IPS-11a (cell line): ENCODE results near the gene TSKS.

Source experiments
- H3K4me3 ChIP-seq: one replicate; pipeline ENCODE4 v1.5.1; 2013; ENCODE audit warnings: low read depth, low read length, control low read depth

Gene TSKS, protein sequence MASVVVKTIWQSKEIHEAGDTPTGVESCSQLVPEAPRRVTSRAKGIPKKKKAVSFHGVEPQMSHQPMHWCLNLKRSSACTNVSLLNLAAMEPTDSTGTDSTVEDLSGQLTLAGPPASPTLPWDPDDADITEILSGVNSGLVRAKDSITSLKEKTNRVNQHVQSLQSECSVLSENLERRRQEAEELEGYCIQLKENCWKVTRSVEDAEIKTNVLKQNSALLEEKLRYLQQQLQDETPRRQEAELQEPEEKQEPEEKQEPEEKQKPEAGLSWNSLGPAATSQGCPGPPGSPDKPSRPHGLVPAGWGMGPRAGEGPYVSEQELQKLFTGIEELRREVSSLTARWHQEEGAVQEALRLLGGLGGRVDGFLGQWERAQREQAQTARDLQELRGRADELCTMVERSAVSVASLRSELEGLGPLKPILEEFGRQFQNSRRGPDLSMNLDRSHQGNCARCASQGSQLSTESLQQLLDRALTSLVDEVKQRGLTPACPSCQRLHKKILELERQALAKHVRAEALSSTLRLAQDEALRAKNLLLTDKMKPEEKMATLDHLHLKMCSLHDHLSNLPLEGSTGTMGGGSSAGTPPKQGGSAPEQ

DNA sequence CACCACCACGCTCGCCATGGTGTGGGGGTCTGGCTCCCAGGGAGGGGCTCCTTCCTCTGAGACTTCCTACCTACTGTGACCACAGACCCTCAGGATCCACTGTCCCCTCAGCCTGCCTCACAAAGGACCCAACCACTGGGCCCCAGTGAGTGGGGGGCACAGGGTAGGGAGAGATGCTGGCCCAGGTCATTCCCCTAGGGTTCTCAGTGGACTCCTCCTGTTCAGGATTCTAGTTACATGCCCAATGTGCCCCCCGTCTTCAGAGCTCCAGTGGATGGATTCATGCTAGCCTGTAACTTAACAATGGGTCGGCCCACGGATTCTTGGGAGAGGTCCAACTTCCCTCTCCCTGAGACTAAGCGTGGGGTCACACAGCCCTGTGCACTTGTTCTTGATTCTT lies at the start of gene TSKS:
Gene TSKS (minus strand): TSS at position 77 of the 400 bp plus-strand sequence. CDS start 59 bp downstream, at position 18.
- H3K4me3 ChIP-seq = no peak within 1 kb of the TSS

- peak overlapping the region; percentile 83 for H3K4me3 ChIP-seq
Measured at GRCh38 chr19:49812452-49812996, 49.4 kb upstream of the TSKS start.

GRCh38 chr19:49811328-49811727 lies 48.2 kb upstream of the TSKS start:
- H3K4me3 ChIP-seq = no peak overlapping the region

DNA sequence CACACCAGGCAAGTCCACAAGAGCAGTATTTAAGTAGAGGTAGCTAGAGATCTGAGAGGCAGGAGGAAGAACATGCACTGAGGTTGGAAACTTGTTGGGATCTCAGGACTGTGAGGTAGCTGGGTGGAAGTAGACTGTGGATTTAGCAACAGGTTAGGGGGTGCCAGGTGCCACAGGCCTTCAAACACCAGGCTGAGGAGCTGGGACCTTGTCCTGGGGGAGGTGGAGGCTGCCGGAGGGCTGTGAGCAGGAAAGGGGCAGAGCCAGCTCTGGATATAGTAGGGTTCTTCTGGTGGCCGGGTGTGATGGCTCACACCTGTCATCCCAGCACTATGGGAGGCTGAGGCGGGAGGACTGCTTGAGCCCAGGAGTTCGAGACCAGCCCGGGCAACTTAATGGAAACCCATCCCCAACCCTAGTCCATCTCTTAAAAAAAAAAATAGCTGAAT lies 46.9 kb upstream of the TSKS start:
- H3K4me3 ChIP-seq = no peak overlapping the region

GRCh38 chr19:49809160-49809940 lies 46.2 kb upstream of the TSKS start:
- H3K4me3 ChIP-seq = peak overlapping the region; percentile 43

- peak overlapping the region; percentile 43 for H3K4me3 ChIP-seq
Measured at GRCh38 chr19:49808711-49809159, 45.6 kb upstream of the TSKS start.

DNA sequence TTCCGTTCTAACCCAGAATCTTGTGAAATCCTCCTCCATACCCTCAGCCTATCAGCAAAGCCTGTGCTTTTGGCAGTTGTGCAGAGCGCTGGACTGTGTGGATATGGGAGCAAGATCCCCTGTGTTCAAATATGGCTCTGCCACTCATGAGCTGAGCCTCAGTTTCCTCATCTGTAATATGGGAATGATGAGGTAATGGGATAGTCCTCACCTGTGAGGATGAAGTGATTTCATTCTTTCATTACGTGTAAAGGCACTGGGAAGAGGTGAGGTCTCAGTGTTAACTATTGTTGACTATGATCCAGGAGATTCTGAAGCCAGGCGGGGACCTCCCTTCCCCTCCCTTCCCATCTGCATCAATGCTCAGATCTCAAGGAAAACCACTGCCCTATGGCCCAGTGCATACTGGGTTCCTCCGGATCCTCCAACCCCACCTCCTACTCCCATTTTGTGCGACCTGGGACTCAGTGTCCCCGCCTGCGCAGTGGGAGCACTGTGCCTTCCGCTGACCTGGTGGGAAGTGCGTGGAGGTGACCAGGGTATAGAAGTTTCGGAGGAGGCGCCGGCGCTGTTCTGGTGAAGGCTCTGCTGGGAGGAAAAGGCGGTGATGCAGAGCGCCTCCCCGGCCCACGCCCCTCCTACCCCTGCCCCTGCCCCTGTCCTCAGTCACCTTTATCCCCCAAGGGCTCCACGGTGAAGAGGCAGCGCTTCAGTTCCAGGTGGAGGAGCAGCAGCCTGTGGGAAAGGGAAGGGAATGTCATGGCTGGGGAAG lies 45.0 kb upstream of the TSKS start:
- no peak overlapping the region for H3K4me3 ChIP-seq

- no peak overlapping the region for H3K4me3 ChIP-seq
Measured at GRCh38 chr19:49807058-49807903, 44.2 kb upstream of the TSKS start.

DNA sequence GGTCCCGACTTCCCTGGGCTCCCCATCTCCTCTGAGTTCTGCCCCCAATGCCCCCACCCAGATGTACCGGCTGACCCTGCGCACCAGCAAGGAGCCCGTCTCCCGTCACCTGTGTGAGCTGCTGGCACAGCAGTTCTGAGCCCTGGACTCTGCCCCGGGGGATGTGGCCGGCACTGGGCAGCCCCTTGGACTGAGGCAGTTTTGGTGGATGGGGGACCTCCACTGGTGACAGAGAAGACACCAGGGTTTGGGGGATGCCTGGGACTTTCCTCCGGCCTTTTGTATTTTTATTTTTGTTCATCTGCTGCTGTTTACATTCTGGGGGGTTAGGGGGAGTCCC lies 43.5 kb upstream of the TSKS start:
- no peak overlapping the region for H3K4me3 ChIP-seq

GRCh38 chr19:49805822-49806619 lies 42.9 kb upstream of the TSKS start:
- no peak overlapping the region for H3K4me3 ChIP-seq

DNA sequence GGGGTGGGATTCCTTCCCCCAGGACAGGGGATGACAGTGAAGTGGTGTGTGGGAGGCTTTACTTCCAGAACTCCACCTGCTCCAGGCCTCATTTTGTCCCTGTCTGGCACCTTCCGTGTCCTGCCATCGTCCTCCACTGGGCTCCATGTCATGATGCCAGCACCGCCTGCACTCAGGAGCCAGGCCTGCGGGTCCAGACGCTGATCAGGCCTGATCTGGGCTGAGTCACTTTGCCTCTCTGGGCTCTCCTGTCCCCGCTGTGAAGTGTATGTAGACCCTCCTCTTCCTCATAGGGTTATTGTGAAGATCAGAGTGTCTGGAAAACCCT lies 40.4 kb upstream of the TSKS start:
- no peak overlapping the region for H3K4me3 ChIP-seq

- H3K4me3 ChIP-seq = no peak overlapping the region
Measured at GRCh38 chr19:49802836-49803528, 39.9 kb upstream of the TSKS start.

DNA sequence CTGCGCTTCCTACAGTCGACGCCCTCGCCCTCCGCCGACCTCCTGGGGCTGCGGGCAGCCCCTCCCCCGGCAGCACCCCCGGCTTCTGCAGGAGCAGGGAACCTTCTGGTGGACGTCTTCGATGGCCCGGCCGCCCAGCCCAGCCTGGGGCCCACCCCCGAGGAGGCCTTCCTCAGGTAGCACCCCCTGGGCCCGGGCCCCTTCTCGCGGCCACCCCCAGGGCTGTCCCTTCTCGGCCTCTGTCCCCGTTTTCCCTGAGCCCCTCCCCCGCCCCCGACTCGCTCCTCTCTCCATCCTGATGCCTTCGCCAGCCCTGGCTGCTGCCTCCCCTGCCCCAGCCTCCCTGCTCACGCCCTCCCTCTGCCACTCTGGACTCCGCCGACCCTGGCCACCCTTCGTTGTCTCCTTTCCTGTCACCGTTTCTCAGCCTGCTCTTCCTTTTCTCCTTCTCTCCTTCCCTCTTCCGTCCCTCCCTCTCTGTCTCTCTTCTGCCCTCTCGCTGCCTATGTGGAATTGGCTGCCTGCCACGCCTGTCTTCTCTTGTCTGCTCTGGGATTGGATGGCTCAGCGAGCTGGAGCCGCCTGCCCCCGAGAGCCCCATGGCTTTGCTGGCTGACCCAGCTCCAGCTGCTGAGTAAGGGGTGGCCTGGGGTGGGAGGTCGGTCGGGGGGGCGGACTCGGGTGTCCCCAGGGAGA lies 39.0 kb upstream of the TSKS start:
- H3K4me3 ChIP-seq = no peak overlapping the region

GRCh38 chr19:49801401-49801888 lies 38.3 kb upstream of the TSKS start:
- no peak overlapping the region for H3K4me3 ChIP-seq

DNA sequence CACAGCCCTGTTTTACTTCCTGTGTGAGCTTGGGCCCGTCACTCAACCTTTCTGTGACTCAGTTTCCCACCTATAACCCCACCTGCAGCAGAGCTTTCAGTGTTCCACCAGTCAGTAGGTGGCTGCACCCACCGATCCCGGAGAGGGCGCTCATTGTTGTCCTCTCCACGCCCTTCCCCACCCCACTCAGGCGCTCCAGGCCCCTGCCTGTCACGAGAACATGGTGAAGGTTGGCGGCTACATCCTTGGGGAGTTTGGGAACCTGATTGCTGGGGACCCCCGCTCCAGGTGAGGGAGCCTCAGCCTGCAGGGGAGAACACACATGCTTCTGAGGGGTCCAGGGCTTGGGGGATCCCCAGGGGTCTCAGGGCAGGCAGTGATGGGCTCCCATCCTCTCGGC lies 37.7 kb upstream of the TSKS start:
- H3K4me3 ChIP-seq = no peak overlapping the region

- H3K4me3 ChIP-seq = no peak overlapping the region
Measured at GRCh38 chr19:49799798-49800376, 36.8 kb upstream of the TSKS start.

GRCh38 chr19:49799271-49799797 lies 36.2 kb upstream of the TSKS start:
- no peak overlapping the region for H3K4me3 ChIP-seq
